Transverse colon (tissue), 4 donors: ENCODE data around the gene IKZF1. TPM values are rescaled to one million over a fixed set of nuclear protein-coding genes. Genes with fewer than 3 reads are reported as not detected.

Source experiments
- DNase-seq: peaks from one replicate; pipeline ENCODE4 v3.0.0-alpha.2; 2019
- H3K27ac ChIP-seq, 4 donors: fragments of 200-600 bp; sonication (generic); 2 replicates each; pipeline ENCODE4 v1.5.1; 2016 to 2018; ENCODE audit warnings: inconsistent platforms in 4 of 4
- H3K27me3 ChIP-seq: fragments of 200-600 bp; sonication (generic); 2 replicates; pipeline ENCODE4 v1.5.1; 2017; ENCODE audit warnings: inconsistent platforms
- H3K36me3 ChIP-seq, 4 donors: fragments of 200-600 bp; sonication (generic); 2 replicates each; pipeline ENCODE4 v1.5.1; 2017 to 2019; ENCODE audit warnings: inconsistent platforms in 4 of 4
- H3K4me1 ChIP-seq, 4 donors: fragments of 200-600 bp; sonication (generic); 2 replicates each; pipeline ENCODE4 v1.5.1; 2017 to 2020; ENCODE audit warnings: inconsistent platforms in 4 of 4
- H3K4me3 ChIP-seq, 4 donors: fragments of 200-600 bp; sonication (generic); 1 replicate in 1 of 4; 2 replicates in 3 of 4; pipeline versions ENCODE4 v1.5.1 to v1.6.1; 2017 to 2019; ENCODE audit warnings: inconsistent platforms in 4 of 4
- H3K9me3 ChIP-seq, 2 donors: fragments of 200-600 bp; sonication (generic); 2 replicates each; pipeline ENCODE4 v1.5.1; 2017 to 2019; ENCODE audit warnings: inconsistent platforms in 2 of 2
- CTCF ChIP-seq, 5 experiments: fragments of 200-600 bp in 3 of 5; fragments of 450-650 bp in 2 of 5; sonication (generic) in 3 of 5; IDR thresholded peaks; 1 replicate in 2 of 5; 2 replicates in 3 of 5; pipeline ENCODE4 v1.5.1; 2016 to 2017; ENCODE audit warnings: antibody characterized with exemption in 5 of 5, inconsistent platforms in 3 of 5, mild to moderate bottlenecking in 2 of 5, moderate library complexity in 1 of 5
- EP300 ChIP-seq: sonication (generic); formaldehyde crosslinking; IDR thresholded peaks from one replicate; pipeline ENCODE4 v1.6.1; 2017; ENCODE audit warnings: antibody characterized with exemption, low read depth
- POLR2A ChIP-seq: fragments of 450-650 bp; IDR thresholded peaks from one replicate; pipeline ENCODE4 v1.6.1; 2016; ENCODE audit warnings: antibody characterized with exemption, mild to moderate bottlenecking, moderate library complexity
- POLR2AphosphoS5 ChIP-seq, 3 donors: sonication (generic); formaldehyde crosslinking; IDR thresholded peaks; one replicate each; pipeline ENCODE4 v1.6.1; 2016; ENCODE audit warnings: antibody characterized with exemption in 3 of 3
- WGBS, 2 donors: methylation state at CpG; one replicate each; pipeline ENCODE4 v1.1.5; 2018; ENCODE audit warnings: low coverage in 1 of 2; 5-methylcytosine and 5-hydroxymethylcytosine counted together
- in situ Hi-C, 4 donors: fragments of 200-750 bp; cut with MboI; loops; one replicate each; pipeline versions ENCODE4 v1.15.0 to v1.15.1; 2017; ENCODE audit warnings: low sequenced_read_pairs in 3 of 4, low pct_ligation_motif_present in 1 of 4, low pct_unique_long_range_greater_than_20kb in 1 of 4
- intact Hi-C: fragments of 100-400 bp; cut with DNase I; formaldehyde crosslinking; loops from one replicate; pipeline ENCODE4 v1.15.1; 2023; ENCODE audit warnings: low total_unique reads
- total RNA-seq, 4 donors: library from RNA; depleted of rRNA; stranded (reverse); fragments of >200 nt; gene quantifications; one replicate each; pipeline ENCODE4 v1.1.0, GENCODE V29; 2016

Gene IKZF1
- total RNA-seq, 4 donors from 2014 or later, result 9.2 to 116 (median 29.1) TPM

DNA sequence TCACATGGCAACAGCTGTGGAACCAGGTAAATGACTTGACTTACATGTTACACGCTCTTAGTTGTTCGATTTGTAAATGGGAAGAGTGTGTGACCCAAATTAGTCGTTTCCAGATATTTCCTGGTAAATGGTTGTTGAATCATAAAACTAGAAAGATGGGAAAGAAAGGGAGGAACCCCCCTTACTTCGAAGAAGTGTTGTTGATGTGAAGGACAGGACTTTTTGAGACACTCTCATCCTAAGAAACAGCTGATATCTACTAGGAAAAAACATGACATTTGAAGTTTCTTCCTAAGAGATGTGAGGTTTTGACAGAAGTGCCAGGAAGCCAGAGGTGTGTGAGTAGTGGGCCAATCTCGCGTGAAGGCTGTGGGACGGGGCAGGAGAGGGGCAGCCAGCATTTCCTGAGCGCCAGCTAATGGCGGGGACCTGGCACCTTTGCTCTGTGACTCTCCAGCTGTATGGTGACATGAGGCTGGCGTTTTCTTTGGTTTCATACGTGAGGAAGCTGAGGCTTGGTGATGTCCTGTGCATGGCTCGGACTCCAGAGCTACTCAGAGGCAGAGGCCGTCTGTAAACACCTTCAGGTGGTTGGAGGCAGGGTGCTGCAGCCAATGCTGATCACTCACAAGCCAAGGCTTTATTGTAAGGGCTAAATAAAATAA lies 53.7 kb downstream of the IKZF1 start:
- 71% methylated on average over 4 to 13 of the region's 13 CpGs for WGBS, 2 donors
- intact Hi-C loops, result no loop called here
- in situ Hi-C loops, result no loop called here
- TF ChIP-seq POLR2AphosphoS5 (IDR thresholded peaks at IDR 0.05) (no peak), EP300 (no peak), CTCF (IDR thresholded peaks at IDR 0.05) (no peak), POLR2A (no peak)
- Histone ChIP-seq H3K4me3 (no peak overlapping the region), H3K9me3 (no peaks in the 10 kb centered on the region), H3K27ac (peak overlapping the region in 3 of 4 donors; percentile 12 to 44 (median 30)), H3K4me1 (no peaks in the 10 kb centered on the region), H3K36me3 (no peaks in the 10 kb centered on the region), H3K27me3 (no peaks in the 10 kb centered on the region)
- DNase-seq, result no peak

DNA sequence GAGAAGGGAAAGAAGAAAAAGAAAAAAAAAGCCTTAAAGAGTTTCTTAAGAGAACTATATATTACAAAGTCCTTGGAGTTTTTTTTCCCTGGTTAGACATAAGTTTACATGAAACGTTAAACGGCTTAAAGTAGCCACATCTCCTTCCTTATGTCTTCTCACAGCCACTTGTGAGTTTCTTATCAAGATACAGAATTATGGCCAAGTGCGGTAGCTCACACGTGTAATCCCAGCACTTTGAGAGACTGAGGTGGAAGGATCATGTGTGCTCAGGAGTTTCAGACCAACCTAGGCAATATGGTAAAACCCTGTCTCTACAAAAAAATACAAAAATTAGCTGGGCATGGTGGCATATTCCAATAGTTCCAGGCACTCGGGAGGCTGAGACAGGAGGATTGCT lies 54.3 kb downstream of the IKZF1 start:
- Histone ChIP-seq H3K9me3 (no peaks in the 10 kb centered on the region), H3K27me3 (no peaks in the 10 kb centered on the region), H3K4me1 (no peaks in the 10 kb centered on the region), H3K4me3 (no peak overlapping the region), H3K36me3 (no peaks in the 10 kb centered on the region), H3K27ac (peak overlapping the region in 2 of 4 donors; percentile 30 to 44)
- in situ Hi-C loops, result no loop called here
- no peak for TF ChIP-seq POLR2A
- TF ChIP-seq POLR2AphosphoS5 (IDR thresholded peaks at IDR 0.05), result no peak
- TF ChIP-seq EP300, result no peak
- no peak for TF ChIP-seq CTCF (IDR thresholded peaks at IDR 0.05)
- 53 to 68% methylated on average over 5 of the region's 5 CpGs for WGBS, 2 donors
- DNase-seq, result no peak
- intact Hi-C loops, result no loop called here

DNA sequence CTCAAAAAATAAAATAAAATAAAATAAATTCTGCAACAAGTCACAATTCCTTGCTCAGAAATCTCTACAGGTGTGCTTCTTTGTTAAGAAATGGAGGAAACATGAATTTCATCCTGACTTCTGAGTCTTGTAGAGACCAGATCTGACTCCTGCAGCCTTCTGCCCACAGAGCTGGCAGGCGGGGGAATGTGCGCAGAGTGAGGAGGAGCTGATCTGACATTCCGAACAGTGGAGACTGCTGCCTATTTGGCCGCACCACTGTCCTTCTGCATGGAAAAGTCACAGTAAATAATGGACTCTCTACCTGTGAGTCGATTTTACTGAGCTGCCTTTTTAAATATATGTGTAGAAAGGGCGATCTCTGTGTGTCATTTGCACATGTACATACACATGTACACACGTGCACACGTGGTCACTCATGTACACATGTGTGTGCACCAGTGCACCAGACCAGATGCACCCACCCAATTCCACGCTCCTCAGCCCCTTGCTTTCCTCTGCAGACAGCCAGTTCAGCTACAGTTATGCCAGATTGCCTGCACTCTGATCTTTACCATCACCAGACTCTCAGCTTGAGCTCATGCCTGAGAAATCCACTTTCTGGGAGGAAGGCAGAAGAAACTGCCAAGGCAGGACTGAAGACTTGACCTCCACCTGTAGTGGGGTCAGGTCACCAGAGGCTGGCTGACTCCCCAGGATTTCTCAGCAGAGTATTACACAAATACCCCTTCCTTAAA lies 54.9 kb downstream of the IKZF1 start:
- TF ChIP-seq POLR2AphosphoS5 (IDR thresholded peaks at IDR 0.05) (no peak), POLR2A (no peak), CTCF (IDR thresholded peaks at IDR 0.05) (no peak), EP300 (no peak)
- peak overlapping the region; percentile 25 to 57 (median 38) for H3K27ac ChIP-seq
- no peaks in the 10 kb centered on the region for H3K9me3 ChIP-seq
- no peaks in the 10 kb centered on the region for H3K27me3 ChIP-seq
- no peak for DNase-seq
- H3K4me1 ChIP-seq, result no peaks in the 10 kb centered on the region
- in situ Hi-C loops (no loop called here), intact Hi-C loops (no loop called here)
- 90 to 100% methylated on average over 4 to 9 of the region's 9 CpGs for WGBS, 2 donors
- no peak overlapping the region for H3K4me3 ChIP-seq
- no peaks in the 10 kb centered on the region for H3K36me3 ChIP-seq

DNA sequence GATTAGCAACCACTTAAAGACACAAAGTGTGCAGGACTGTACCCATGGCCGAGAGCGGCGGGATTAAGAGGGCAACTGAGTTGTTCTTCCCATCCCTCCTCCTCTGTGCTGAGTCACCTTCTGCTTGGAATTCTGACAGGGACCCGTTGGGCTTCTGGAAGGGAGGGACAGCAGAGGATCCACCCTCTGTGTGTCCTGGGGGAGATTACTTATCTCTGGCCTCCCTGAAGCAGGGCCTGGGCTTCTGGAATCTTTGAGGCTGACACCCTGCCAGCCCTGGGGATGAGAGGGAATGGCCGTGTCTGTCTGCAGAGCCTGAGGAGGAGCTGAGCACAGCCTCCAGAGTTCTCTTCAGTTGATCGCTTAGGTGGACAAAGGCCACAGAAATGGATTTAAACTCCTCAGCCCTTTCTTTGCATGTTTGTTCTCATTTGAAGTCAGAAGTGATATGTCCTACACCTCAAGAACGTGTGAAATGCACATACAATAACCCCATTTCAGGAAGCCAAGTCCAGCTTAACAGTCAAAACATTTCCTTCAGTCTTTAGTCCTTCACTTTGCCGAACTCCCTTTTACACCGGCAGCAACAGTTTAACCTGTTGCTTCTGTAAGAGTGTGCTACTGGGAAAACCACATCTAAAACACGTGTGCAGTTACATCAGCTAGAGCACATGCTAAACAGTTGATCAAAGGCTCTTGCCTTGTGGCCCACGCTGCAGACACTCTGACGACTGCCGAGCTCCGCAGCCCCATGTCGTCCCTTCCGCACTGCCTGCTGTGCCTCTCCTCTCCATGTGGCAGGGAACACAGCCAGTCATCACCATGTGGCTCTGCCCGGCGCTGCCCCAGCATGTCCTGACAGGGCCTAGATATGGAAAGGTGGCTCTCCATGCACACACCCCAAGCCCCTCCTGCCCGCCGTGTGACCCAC lies 55.7 kb downstream of the IKZF1 start:
- 65 to 100% methylated on average over 2 to 20 of the region's 20 CpGs for WGBS, 2 donors
- peak; percentile 54 for DNase-seq
- H3K9me3 ChIP-seq, result no peaks in the 10 kb centered on the region
- H3K27me3 ChIP-seq, result no peaks in the 10 kb centered on the region
- in situ Hi-C loops (no loop called here), intact Hi-C loops (no loop called here)
- H3K36me3 ChIP-seq, result no peaks in the 10 kb centered on the region
- no peaks in the 10 kb centered on the region for H3K4me1 ChIP-seq
- TF ChIP-seq POLR2AphosphoS5 (IDR thresholded peaks at IDR 0.05), result peak in 2 of 3 donors; percentile 48 to 49
- no peak for TF ChIP-seq EP300
- TF ChIP-seq POLR2A, result peak; percentile 37
- no peak for TF ChIP-seq CTCF (IDR thresholded peaks at IDR 0.05)
- H3K4me3 ChIP-seq, result no peak overlapping the region
- peak overlapping the region; percentile 25 to 57 (median 38) for H3K27ac ChIP-seq
